Tibial artery (tissue), 4 donors: ENCODE results near the gene TASP1.
"Not testable (repeated sequence)": the region's sequence is repeated elsewhere in the genome, so short reads cannot be mapped to it uniquely, and the experiment has no call there.

Experiments
- DNase-seq, 2 donors: peaks; one replicate each; pipeline ENCODE4 v3.0.0-alpha.2; 2019
- H3K27ac ChIP-seq, 2 donors: fragments of 200-600 bp; sonication (generic) in 1 of 2; 1 replicate in 1 of 2; 2 replicates in 1 of 2; pipeline ENCODE4 v1.5.1; 2018 to 2019; ENCODE audit warnings: mild to moderate bottlenecking in 1 of 2
- H3K27me3 ChIP-seq, 2 donors: fragments of 200-600 bp; sonication (generic) in 1 of 2; one replicate each; pipeline versions ENCODE4 v1.5.1 to v1.6.0; 2016 to 2019
- H3K36me3 ChIP-seq, 3 donors: fragments of 200-600 bp; sonication (generic) in 2 of 3; one replicate each; pipeline ENCODE4 v1.5.1; 2016 to 2019; ENCODE audit warnings: mild to moderate bottlenecking in 2 of 3
- H3K4me1 ChIP-seq, 4 donors: fragments of 200-600 bp; sonication (generic) in 2 of 4; 1 replicate in 3 of 4; 2 replicates in 1 of 4; pipeline ENCODE4 v1.5.1; 2016 to 2019
- H3K4me3 ChIP-seq, 2 donors: fragments of 200-600 bp; sonication (generic) in 1 of 2; 1 replicate in 1 of 2; 2 replicates in 1 of 2; pipeline ENCODE4 v1.5.1; 2018 to 2019; ENCODE audit warnings: mild to moderate bottlenecking in 2 of 2
- H3K9me3 ChIP-seq, 3 donors: fragments of 200-600 bp; sonication (generic) in 1 of 3; one replicate each; pipeline ENCODE4 v1.5.1; 2016 to 2019
- intact Hi-C: fragments of 100-400 bp; cut with DNase I; formaldehyde crosslinking; loops from one replicate; pipeline ENCODE4 v1.15.0; 2023; ENCODE audit warnings: low total_unique reads
- TF ChIP-seq, protein P1 (sequence below), 2 experiments: fragments of 200-600 bp in 1 of 2; fragments of 450-650 bp in 1 of 2; IDR thresholded peaks; one replicate each; pipeline ENCODE4 v1.5.1; 2017 to 2019; ENCODE audit warnings: antibody characterized with exemption in 2 of 2, mild to moderate bottlenecking in 1 of 2, moderate library complexity in 1 of 2

TASP1 gene

DNA sequence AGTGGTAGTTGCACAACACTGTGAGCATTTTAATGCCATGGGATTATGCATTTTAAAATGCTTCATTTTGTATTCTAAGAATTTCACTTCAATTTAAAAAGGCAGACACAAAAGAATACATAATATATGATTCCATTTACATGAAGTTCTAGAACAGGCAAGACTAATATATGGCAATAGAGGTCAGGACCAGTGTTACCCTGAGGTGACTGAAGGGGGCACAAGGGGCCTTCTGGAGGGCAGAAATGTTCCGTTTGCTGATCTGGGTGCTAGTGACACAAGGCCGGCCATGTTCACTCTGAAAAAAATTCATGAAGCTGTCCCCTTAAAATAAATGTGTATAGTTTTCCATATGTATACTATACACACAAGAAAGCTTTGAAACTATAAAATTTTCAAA lies 28.5 kb downstream of the TASP1 start:
- no peak for DNase-seq
- no peaks in the 10 kb centered on the region for H3K27me3 ChIP-seq
- peaks cover 0 to 8% (median 0%) of the 10 kb centered on the region in 3 donors for H3K36me3 ChIP-seq
- TF ChIP-seq, protein P1, sequence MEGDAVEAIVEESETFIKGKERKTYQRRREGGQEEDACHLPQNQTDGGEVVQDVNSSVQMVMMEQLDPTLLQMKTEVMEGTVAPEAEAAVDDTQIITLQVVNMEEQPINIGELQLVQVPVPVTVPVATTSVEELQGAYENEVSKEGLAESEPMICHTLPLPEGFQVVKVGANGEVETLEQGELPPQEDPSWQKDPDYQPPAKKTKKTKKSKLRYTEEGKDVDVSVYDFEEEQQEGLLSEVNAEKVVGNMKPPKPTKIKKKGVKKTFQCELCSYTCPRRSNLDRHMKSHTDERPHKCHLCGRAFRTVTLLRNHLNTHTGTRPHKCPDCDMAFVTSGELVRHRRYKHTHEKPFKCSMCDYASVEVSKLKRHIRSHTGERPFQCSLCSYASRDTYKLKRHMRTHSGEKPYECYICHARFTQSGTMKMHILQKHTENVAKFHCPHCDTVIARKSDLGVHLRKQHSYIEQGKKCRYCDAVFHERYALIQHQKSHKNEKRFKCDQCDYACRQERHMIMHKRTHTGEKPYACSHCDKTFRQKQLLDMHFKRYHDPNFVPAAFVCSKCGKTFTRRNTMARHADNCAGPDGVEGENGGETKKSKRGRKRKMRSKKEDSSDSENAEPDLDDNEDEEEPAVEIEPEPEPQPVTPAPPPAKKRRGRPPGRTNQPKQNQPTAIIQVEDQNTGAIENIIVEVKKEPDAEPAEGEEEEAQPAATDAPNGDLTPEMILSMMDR (IDR thresholded peaks at IDR 0.05), result no peak
- intact Hi-C loops, result loop anchor here (10.0 kb wide), 1 partner anchor 45 kb away; no protein-coding TSS in a partner anchor
- no peak overlapping the region for H3K27ac ChIP-seq
- no peak overlapping the region for H3K4me3 ChIP-seq
- no peaks in the 10 kb centered on the region for H3K9me3 ChIP-seq
- peaks cover 0 to 33% (median 12%) of the 10 kb centered on the region in 4 donors for H3K4me1 ChIP-seq

DNA sequence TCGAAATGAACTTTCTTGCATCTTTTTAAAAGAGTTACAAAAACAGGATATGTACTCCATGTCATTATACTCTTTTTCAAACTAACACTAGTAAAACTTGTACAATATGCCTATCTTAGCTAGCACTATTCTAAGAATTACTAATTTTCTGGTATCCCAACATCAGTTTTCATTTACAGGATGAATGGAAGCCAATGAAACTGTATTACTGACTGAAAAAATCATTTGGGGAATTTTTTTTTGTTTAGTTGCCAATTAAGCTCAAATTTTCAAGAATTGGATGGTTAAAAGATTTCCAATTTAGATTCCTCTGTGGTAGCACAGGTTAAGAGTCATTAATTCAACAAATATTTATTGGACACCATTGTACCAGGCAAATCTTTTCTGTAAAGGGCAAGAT lies 30.7 kb downstream of the TASP1 start:
- no peak overlapping the region for H3K4me3 ChIP-seq
- H3K4me1 ChIP-seq, result peaks cover 0 to 12% (median 0%) of the 10 kb centered on the region in 4 donors
- TF ChIP-seq, protein P1 (IDR thresholded peaks at IDR 0.05), result no peak
- no peak for DNase-seq
- no peaks in the 10 kb centered on the region for H3K9me3 ChIP-seq
- H3K27ac ChIP-seq, result no peak overlapping the region
- peaks cover 1 to 10% (median 1%) of the 10 kb centered on the region in 3 donors for H3K36me3 ChIP-seq
- no peaks in the 10 kb centered on the region for H3K27me3 ChIP-seq
- intact Hi-C loops, result no loop called here

DNA sequence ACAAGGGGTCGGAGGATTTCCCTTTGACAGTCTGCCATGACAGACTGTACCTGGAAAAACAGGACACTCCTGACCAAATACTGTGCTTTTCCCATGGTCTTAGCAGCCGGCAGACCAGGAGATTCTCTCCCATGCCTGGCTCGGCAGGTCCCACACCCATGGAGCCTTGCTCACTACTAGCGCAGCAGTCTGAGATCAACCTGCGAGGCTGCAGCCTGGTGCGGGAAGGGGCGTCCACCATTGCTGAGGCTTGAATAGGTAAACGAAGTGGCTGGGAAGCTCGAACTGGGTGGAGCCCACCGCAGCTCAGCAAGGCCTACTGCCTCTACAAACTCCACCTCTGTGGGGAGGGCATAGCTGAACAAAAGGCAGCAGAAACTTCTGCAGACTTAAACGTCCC lies 45.3 kb downstream of the TASP1 start:
- H3K27me3 ChIP-seq, H3K27ac ChIP-seq, intact Hi-C loops, DNase-seq, H3K9me3 ChIP-seq, H3K4me3 ChIP-seq, H3K4me1 ChIP-seq: not testable (repeated sequence)
- peaks cover 0 to 12% (median 0%) of the 10 kb centered on the region in 3 donors for H3K36me3 ChIP-seq

DNA sequence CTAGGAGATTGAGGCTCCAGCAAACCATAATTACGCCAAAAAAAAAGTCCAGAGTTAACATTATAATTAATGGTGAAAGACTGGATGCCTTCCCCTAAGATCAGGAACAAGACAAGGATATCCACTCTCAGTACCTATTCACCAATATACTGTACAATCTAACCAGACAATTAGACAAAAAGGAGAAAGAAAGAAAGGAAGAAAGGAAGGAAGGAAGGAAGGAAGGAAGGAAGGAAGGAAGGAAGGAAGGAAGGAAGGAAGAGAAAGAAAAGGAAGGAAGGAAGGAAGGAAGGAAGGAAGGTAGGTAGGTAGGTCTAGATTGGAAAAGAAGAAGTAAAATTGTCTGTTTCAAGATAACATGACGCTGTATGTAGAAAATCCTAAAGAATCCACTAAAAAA lies 50.7 kb downstream of the TASP1 start:
- no peak for DNase-seq
- no peak overlapping the region for H3K4me3 ChIP-seq
- TF ChIP-seq, protein P1 (IDR thresholded peaks at IDR 0.05), result no peak
- H3K27me3 ChIP-seq, result no peaks in the 10 kb centered on the region
- H3K36me3 ChIP-seq, result peaks cover 5 to 22% (median 15%) of the 10 kb centered on the region in 3 donors
- no peaks in the 10 kb centered on the region for H3K4me1 ChIP-seq
- H3K9me3 ChIP-seq, result no peaks in the 10 kb centered on the region
- H3K27ac ChIP-seq, result no peak overlapping the region
- intact Hi-C loops, result no loop called here

DNA sequence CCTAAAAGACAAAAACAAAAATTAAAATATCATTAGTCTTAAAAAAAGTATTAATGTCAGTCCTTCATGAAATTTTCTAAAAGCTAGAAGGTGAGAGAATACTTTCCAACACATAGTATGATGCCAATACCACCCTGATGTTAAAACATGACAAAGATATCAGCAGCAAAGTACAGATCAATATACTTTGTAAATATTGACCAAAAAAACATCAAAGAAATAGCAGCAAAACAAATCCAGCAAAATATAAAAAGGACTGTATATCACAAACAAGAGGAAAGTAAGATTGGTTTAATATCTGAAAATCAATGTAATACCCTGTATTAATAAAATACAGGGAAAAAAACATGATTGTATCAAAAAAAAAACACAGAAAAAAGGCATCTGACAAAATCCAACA lies 51.4 kb downstream of the TASP1 start:
- intact Hi-C loops, result no loop called here
- Histone ChIP-seq H3K27ac (no peak overlapping the region), H3K4me1 (no peaks in the 10 kb centered on the region), H3K36me3 (peaks cover 5 to 25% (median 22%) of the 10 kb centered on the region in 3 donors), H3K4me3 (no peak overlapping the region), H3K27me3 (no peaks in the 10 kb centered on the region), H3K9me3 (no peaks in the 10 kb centered on the region)
- no peak for DNase-seq
- TF ChIP-seq, protein P1 (IDR thresholded peaks at IDR 0.05), result no peak

DNA sequence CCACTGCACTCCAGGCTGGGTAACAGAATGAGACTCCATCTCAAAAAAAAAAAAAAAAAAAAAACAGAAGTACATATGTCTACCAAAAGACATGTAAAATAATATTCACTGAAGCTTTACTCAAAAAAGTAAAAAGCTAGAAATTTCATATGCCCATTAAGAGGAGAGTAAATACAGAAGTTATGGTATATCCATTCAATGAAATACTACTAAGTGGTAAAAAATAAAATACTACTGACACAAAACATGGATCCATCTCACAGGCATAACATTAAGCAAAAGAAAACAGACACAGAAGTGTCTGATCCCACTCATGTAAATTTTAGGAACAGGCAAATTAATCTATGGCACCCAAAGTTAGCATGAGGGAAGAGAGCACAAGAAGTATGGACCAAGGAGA lies 52.6 kb downstream of the TASP1 start:
- no peaks in the 10 kb centered on the region for H3K4me1 ChIP-seq
- H3K9me3 ChIP-seq, result no peaks in the 10 kb centered on the region
- intact Hi-C loops, result no loop called here
- no peaks in the 10 kb centered on the region for H3K27me3 ChIP-seq
- no peak overlapping the region for H3K27ac ChIP-seq
- TF ChIP-seq, protein P1 (IDR thresholded peaks at IDR 0.05), result no peak
- DNase-seq, result no peak
- H3K36me3 ChIP-seq, result peaks cover 5 to 25% (median 22%) of the 10 kb centered on the region in 3 donors
- H3K4me3 ChIP-seq, result no peak overlapping the region
